ENCODE results near the gene SNX14.

GRCh38 chr6:85576476-85576875, 17.2 kb downstream of the SNX14 start:
- no peak for TF ChIP-seq GATA2 (IDR thresholded peaks at IDR 0.05; ENCODE audit: low read depth, low read length)
- no peak for TF ChIP-seq GATA3 (IDR thresholded peaks at IDR 0.05; ENCODE audit: low read depth, low read length)

Data from SH-SY5Y (cell line).